ENCODE results near the gene RHCG. TPM values are rescaled to one million over a fixed set of nuclear protein-coding genes. Genes with fewer than 3 reads are reported as not detected.
A peak's percentile ranks its signal among the peaks of the same experiment; 100 is the strongest.

RHCG gene
- total RNA-seq, 1 experiment from 2014 or later = not detected

GRCh38 chr15:89439764-89440163 is 56.6 kb downstream of the RHCG start:
- TF ChIP-seq EZH2 (IDR thresholded peaks at IDR 0.05; ENCODE audit: low read length, unreplicated experiment) (no peak), EZH2phosphoT487 (IDR thresholded peaks at IDR 0.05; ENCODE audit: borderline replicate concordance, low read length) (no peak), CTCF (conservative IDR thresholded peaks at IDR 0.05; ENCODE audit: low read depth, low read length) (no peak)
- Histone ChIP-seq H3K9me2 (replicated peaks; ENCODE audit: low read length) (no peaks in the 10 kb centered on the region), H4K20me1 (ENCODE audit: low read length) (no peaks in the 10 kb centered on the region), H3K9ac (ENCODE audit: low read length) (no peak overlapping the region), H3K9me3 (ENCODE audit: low read length) (no peaks in the 10 kb centered on the region), H3K27me3 (ENCODE audit: low read length) (no peaks in the 10 kb centered on the region), H3K79me2 (ENCODE audit: low read length) (no peaks in the 10 kb centered on the region), H3F3A (ENCODE audit: low read length, unreplicated experiment) (no peaks in the 10 kb centered on the region), H2AFZ (ENCODE audit: low read length) (no peak overlapping the region), H3K4me3 (ENCODE audit: low read length) (no peak overlapping the region), H3K4me2 (ENCODE audit: low read length) (no peak overlapping the region), H3K4me1 (ENCODE audit: insufficient read depth, low read length) (no peaks in the 10 kb centered on the region), H3K27ac (ENCODE audit: low read length) (no peak overlapping the region), H3K36me3 (ENCODE audit: low read depth, low read length) (no peaks in the 10 kb centered on the region)
- DNase-seq (no peak), ATAC-seq (no peak)
- ChIA-PET CTCF (no interaction called here), POLR2A (ENCODE audit: unreplicated experiment) (no interaction called here)
- BruUV-seq (replicated peaks) = no TSS peak
- intact Hi-C loops (cut with micrococcal nuclease) = loop anchor here (5.0 kb wide), 1 partner anchor 118 kb away; no protein-coding TSS in a partner anchor

GRCh38 chr15:89436560-89437311 is 59.6 kb downstream of the RHCG start:
- Histone ChIP-seq H2AFZ (ENCODE audit: low read length) (no peak overlapping the region), H3K27ac (ENCODE audit: low read length) (no peak overlapping the region), H3K4me1 (ENCODE audit: insufficient read depth, low read length) (peaks cover under 1% of the 10 kb centered on the region; the same call in 1 of the 2 replicates), H4K20me1 (ENCODE audit: low read length) (no peaks in the 10 kb centered on the region), H3K36me3 (ENCODE audit: low read depth, low read length) (no peaks in the 10 kb centered on the region), H3K9ac (ENCODE audit: low read length) (no peak overlapping the region), H3K9me2 (replicated peaks; ENCODE audit: low read length) (no peaks in the 10 kb centered on the region), H3F3A (ENCODE audit: low read length, unreplicated experiment) (no peaks in the 10 kb centered on the region), H3K4me3 (ENCODE audit: low read length) (no peak overlapping the region), H3K79me2 (ENCODE audit: low read length) (no peaks in the 10 kb centered on the region), H3K4me2 (ENCODE audit: low read length) (no peak overlapping the region), H3K27me3 (ENCODE audit: low read length) (no peaks in the 10 kb centered on the region), H3K9me3 (ENCODE audit: low read length) (no peaks in the 10 kb centered on the region)
- TF ChIP-seq CTCF (conservative IDR thresholded peaks at IDR 0.05; ENCODE audit: low read depth, low read length) (no peak), EZH2 (IDR thresholded peaks at IDR 0.05; ENCODE audit: low read length, unreplicated experiment) (no peak), EZH2phosphoT487 (IDR thresholded peaks at IDR 0.05; ENCODE audit: borderline replicate concordance, low read length) (no peak)
- ChIA-PET POLR2A (ENCODE audit: unreplicated experiment) (no interaction called here), CTCF (no interaction called here)
- no TSS peak for BruUV-seq (replicated peaks)
- ATAC-seq = no peak; the same call in 1 of the 2 replicates
- DNase-seq = peak; percentile 9
- intact Hi-C loops (cut with micrococcal nuclease) = no loop called here

- H3K4me1 ChIP-seq (ENCODE audit: insufficient read depth, low read length) = peaks cover 11% of the 10 kb centered on the region
- no peaks in the 10 kb centered on the region for H3K27me3 ChIP-seq (ENCODE audit: low read length)
- intact Hi-C loops (cut with micrococcal nuclease) = no loop called here
- no TSS peak for BruUV-seq (replicated peaks)
- H3K36me3 ChIP-seq (ENCODE audit: low read depth, low read length) = no peaks in the 10 kb centered on the region
- TF ChIP-seq CTCF (conservative IDR thresholded peaks at IDR 0.05; ENCODE audit: low read depth, low read length) (no peak), EZH2phosphoT487 (IDR thresholded peaks at IDR 0.05; ENCODE audit: borderline replicate concordance, low read length) (no peak), EZH2 (IDR thresholded peaks at IDR 0.05; ENCODE audit: low read length, unreplicated experiment) (no peak)
- no peak overlapping the region for H3K9ac ChIP-seq (ENCODE audit: low read length)
- no peak for ATAC-seq
- H3K4me3 ChIP-seq (ENCODE audit: low read length) = no peak overlapping the region
- no peaks in the 10 kb centered on the region for H3K9me3 ChIP-seq (ENCODE audit: low read length)
- H3K4me2 ChIP-seq (ENCODE audit: low read length) = no peak overlapping the region
- H3F3A ChIP-seq (ENCODE audit: low read length, unreplicated experiment) = no peaks in the 10 kb centered on the region
- no peaks in the 10 kb centered on the region for H3K9me2 ChIP-seq (replicated peaks; ENCODE audit: low read length)
- no peaks in the 10 kb centered on the region for H3K79me2 ChIP-seq (ENCODE audit: low read length)
- no peaks in the 10 kb centered on the region for H4K20me1 ChIP-seq (ENCODE audit: low read length)
- no peak overlapping the region for H3K27ac ChIP-seq (ENCODE audit: low read length)
- DNase-seq = no peak
- ChIA-PET POLR2A (ENCODE audit: unreplicated experiment) (no interaction called here), CTCF (no interaction called here)
- no peak overlapping the region for H2AFZ ChIP-seq (ENCODE audit: low read length)
Observed at GRCh38 chr15:89435362-89435761, 61.0 kb downstream of the RHCG start.
